ENCODE results near the gene NUSAP1.
A peak's percentile ranks its signal among the peaks of the same experiment; 100 is the strongest.
"Not testable (repeated sequence)": the region's sequence is repeated elsewhere in the genome, so short reads cannot be mapped to it uniquely, and the experiment has no call there.

Gene NUSAP1

DNA sequence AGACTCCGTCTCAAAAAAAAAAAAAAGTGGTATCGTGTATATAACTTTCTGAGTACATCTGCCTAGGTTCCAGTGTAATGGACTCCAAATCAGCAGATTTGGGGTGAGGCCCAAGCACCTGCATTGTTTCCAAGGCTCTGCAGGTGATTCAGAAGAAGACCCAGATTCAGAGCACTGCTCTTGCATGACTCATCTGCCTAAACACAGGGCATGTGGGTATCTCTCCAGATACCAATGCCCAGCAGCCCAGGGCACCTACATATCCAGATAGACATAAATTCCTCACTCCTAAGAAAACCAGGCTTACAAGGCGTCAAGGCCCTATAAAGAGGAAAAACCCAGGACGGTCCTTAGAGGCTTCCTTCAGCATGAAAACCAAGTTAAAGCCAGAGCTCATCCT lies 45.3 kb downstream of the NUSAP1 start:
- Histone ChIP-seq H3K27ac (ENCODE audit: low read depth, low read length, severe bottlenecking) (no peak overlapping the region), H3K9me3 (ENCODE audit: control insufficient read depth, low read length) (no peaks in the 10 kb centered on the region), H3K36me3 (ENCODE audit: control insufficient read depth, insufficient read depth, low read length) (peaks cover 81% of the 10 kb centered on the region), H3K4me1 (ENCODE audit: control insufficient read depth, insufficient read depth, low read length, poor library complexity, severe bottlenecking) (no peaks in the 10 kb centered on the region), H3K4me3 (ENCODE audit: extremely low read depth, insufficient read depth, low read length, poor library complexity, severe bottlenecking) (no peak overlapping the region)
- WGBS, 2 experiments (ENCODE audit: insufficient coverage in 2 of 2) = 91 to 97% methylated on average over 3 to 4 of the region's 4 CpGs

DNA sequence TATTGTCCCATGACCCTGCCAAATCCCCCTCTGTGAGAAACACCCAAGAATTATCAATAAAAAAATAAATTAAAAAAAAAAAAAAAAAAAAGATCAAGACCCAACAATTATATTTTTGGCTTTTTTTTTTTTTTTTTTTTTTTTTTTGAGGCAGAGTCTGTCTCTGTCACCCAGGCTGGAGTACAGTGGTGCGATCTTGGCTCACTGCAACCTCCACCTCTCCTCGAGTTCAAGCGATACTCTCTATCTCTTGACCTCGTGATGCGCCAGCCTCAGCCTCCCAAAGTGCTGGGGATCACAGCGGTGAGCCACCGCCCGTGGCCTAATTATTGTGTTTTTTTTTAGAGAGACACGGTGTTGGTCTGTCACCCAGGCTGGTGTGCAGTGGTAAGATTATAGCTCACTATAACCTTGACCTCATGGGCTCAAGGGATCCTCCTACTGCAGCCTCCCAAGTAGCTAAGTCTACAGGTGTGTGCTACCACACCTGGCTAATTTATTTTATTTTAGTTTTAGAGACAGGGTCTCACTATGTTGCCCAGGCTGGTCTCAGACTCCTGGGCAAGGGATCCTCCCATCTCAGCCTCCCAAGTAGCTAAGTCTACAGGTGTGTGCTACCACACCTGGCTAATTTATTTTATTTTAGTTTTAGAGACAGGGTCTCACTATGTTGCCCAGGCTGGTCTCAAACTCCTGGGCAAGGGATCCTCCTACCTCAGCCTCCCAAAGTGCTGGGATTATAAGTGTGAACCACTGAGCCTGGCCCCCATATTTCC lies 51.5 kb downstream of the NUSAP1 start:
- H3K36me3 ChIP-seq (ENCODE audit: control insufficient read depth, insufficient read depth, low read length) = peaks cover 40% of the 10 kb centered on the region

GRCh38 chr15:41387646-41388045 lies 55.0 kb downstream of the NUSAP1 start:
- 79 to 88% methylated on average over 4 to 6 of the region's 6 CpGs for WGBS, 2 experiments (ENCODE audit: insufficient coverage in 2 of 2)
- Histone ChIP-seq H3K9me3 (ENCODE audit: control insufficient read depth, low read length) (no peaks in the 10 kb centered on the region), H3K4me3 (ENCODE audit: extremely low read depth, insufficient read depth, low read length, poor library complexity, severe bottlenecking) (no peak overlapping the region), H3K4me1 (ENCODE audit: control insufficient read depth, insufficient read depth, low read length, poor library complexity, severe bottlenecking) (no peaks in the 10 kb centered on the region), H3K36me3 (ENCODE audit: control insufficient read depth, insufficient read depth, low read length) (peaks cover 19% of the 10 kb centered on the region), H3K27ac (ENCODE audit: low read depth, low read length, severe bottlenecking) (no peak overlapping the region)

More for the DNA sequence above, 51.5 kb downstream of the NUSAP1 start:
- 94 to 99% methylated on average over 9 of the region's 9 CpGs for WGBS, 2 experiments (ENCODE audit: insufficient coverage in 2 of 2)
- not testable (repeated sequence) for H3K4me3 ChIP-seq (ENCODE audit: extremely low read depth, insufficient read depth, low read length, poor library complexity, severe bottlenecking); H3K9me3 ChIP-seq (ENCODE audit: control insufficient read depth, low read length); H3K4me1 ChIP-seq (ENCODE audit: control insufficient read depth, insufficient read depth, low read length, poor library complexity, severe bottlenecking); H3K27ac ChIP-seq (ENCODE audit: low read depth, low read length, severe bottlenecking)

DNA sequence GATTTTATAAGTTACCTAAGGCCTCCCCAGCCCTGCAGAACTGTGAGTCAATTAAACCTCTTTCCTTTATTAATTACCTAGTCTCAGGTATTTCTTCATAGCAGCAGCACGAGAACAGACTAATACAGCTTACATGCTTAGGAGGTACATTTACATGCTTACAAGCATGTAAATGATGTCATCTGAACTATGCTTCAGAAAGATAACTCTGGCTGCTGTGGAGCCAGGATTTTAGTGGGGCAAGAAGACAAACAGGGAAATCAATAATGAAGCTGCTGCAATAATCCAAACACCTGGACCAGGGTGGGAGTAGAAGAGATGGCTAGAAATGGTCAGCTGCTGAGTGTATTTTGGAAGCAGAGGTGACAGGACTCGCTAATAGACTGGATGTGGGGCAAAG lies 60.0 kb downstream of the NUSAP1 start:
- H3K9me3 ChIP-seq (ENCODE audit: control insufficient read depth, low read length) = no peaks in the 10 kb centered on the region
- H3K4me1 ChIP-seq (ENCODE audit: control insufficient read depth, insufficient read depth, low read length, poor library complexity, severe bottlenecking) = no peaks in the 10 kb centered on the region
- no peak overlapping the region for H3K4me3 ChIP-seq (ENCODE audit: extremely low read depth, insufficient read depth, low read length, poor library complexity, severe bottlenecking)
- WGBS, 2 experiments (ENCODE audit: insufficient coverage in 2 of 2) = 91 to 94% methylated on average over 1 to 2 of the region's 2 CpGs
- peaks cover 41% of the 10 kb centered on the region for H3K36me3 ChIP-seq (ENCODE audit: control insufficient read depth, insufficient read depth, low read length)
- no peak overlapping the region for H3K27ac ChIP-seq (ENCODE audit: low read depth, low read length, severe bottlenecking)

- Histone ChIP-seq H3K4me1 (ENCODE audit: control insufficient read depth, insufficient read depth, low read length, poor library complexity, severe bottlenecking) (no peaks in the 10 kb centered on the region), H3K9me3 (ENCODE audit: control insufficient read depth, low read length) (no peaks in the 10 kb centered on the region), H3K27ac (ENCODE audit: low read depth, low read length, severe bottlenecking) (no peak overlapping the region), H3K36me3 (ENCODE audit: control insufficient read depth, insufficient read depth, low read length) (peaks cover 32% of the 10 kb centered on the region), H3K4me3 (ENCODE audit: extremely low read depth, insufficient read depth, low read length, poor library complexity, severe bottlenecking) (no peak overlapping the region)
- 96% methylated on average over 4 of the region's 4 CpGs; no CpG with 5 or more reads in 1 of the 2 experiments for WGBS, 2 experiments (ENCODE audit: insufficient coverage in 2 of 2)
Measured at GRCh38 chr15:41394924-41395323, 62.2 kb downstream of the NUSAP1 start.

- whole genome bisulfite sequencing, 2 experiments (ENCODE audit: insufficient coverage in 2 of 2) = 95 to 100% methylated on average over 1 to 3 of the region's 3 CpGs
- H3K9me3 ChIP-seq (ENCODE audit: control insufficient read depth, low read length) = no peaks in the 10 kb centered on the region
- H3K36me3 ChIP-seq (ENCODE audit: control insufficient read depth, insufficient read depth, low read length) = peaks cover 32% of the 10 kb centered on the region
Measured at GRCh38 chr15:41396111-41396510, 63.4 kb downstream of the NUSAP1 start.

DNA sequence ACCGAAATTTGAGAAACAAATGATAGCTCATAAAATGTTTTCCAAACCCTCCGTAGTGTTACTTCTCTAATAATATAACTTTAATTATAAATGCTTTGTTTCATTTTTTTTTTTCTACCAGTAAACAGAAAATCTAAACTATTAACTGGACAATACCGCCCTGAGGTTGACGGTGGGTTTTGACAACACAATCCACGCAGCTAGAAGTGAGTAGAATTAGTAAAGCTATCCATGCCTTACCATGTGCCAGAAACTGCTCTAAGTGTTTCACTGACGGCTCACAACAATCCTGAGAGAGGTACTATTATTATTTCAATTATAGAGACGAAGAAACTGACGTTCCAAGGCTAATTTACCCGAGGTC lies 69.2 kb downstream of the NUSAP1 start:
- H3K36me3 ChIP-seq (ENCODE audit: control insufficient read depth, insufficient read depth, low read length) = peaks cover 5% of the 10 kb centered on the region
- WGBS, 2 experiments (ENCODE audit: insufficient coverage in 2 of 2) = 0 to 9% methylated on average over 3 of the region's 9 CpGs
- H3K4me1 ChIP-seq (ENCODE audit: control insufficient read depth, insufficient read depth, low read length, poor library complexity, severe bottlenecking) = no peaks in the 10 kb centered on the region
- H3K27ac ChIP-seq (ENCODE audit: low read depth, low read length, severe bottlenecking) = peak overlapping the region; percentile 39
- H3K9me3 ChIP-seq (ENCODE audit: control insufficient read depth, low read length) = no peaks in the 10 kb centered on the region
- H3K4me3 ChIP-seq (ENCODE audit: extremely low read depth, insufficient read depth, low read length, poor library complexity, severe bottlenecking) = peak overlapping the region; percentile 90

More at GRCh38 chr15:41396111-41396510, 63.4 kb downstream of the NUSAP1 start:
- Histone ChIP-seq H3K4me1 (ENCODE audit: control insufficient read depth, insufficient read depth, low read length, poor library complexity, severe bottlenecking) (no peaks in the 10 kb centered on the region), H3K4me3 (ENCODE audit: extremely low read depth, insufficient read depth, low read length, poor library complexity, severe bottlenecking) (no peak overlapping the region), H3K27ac (ENCODE audit: low read depth, low read length, severe bottlenecking) (no peak overlapping the region)

- no peaks in the 10 kb centered on the region for H3K9me3 ChIP-seq (ENCODE audit: control insufficient read depth, low read length)
- WGBS, 2 experiments (ENCODE audit: insufficient coverage in 2 of 2) = 93 to 96% methylated on average over 3 to 5 of the region's 5 CpGs
- no peak overlapping the region for H3K4me3 ChIP-seq (ENCODE audit: extremely low read depth, insufficient read depth, low read length, poor library complexity, severe bottlenecking)
- no peak overlapping the region for H3K27ac ChIP-seq (ENCODE audit: low read depth, low read length, severe bottlenecking)
- no peaks in the 10 kb centered on the region for H3K4me1 ChIP-seq (ENCODE audit: control insufficient read depth, insufficient read depth, low read length, poor library complexity, severe bottlenecking)
- H3K36me3 ChIP-seq (ENCODE audit: control insufficient read depth, insufficient read depth, low read length) = no peaks in the 10 kb centered on the region
Measured at GRCh38 chr15:41407341-41407740, 74.7 kb downstream of the NUSAP1 start.

DNA sequence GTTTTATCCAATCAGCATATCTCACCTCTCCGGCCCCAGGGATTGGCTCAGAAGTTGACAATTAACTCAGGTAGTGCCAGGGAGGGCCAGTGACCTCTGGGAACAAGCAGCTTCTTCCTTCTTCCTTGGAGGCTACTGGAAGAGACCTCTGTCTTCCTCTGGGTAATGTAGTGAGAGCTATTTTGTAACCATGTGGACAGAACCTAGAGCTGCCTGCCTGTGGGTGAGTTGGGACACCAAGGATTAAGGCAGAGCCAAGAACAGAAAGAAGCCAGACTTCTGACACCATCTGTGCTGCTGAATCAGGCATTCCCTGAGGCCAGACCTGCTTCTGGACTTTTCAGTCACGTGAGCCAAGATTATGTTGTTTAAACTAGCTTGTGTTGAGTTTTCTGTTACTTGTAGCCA lies 75.6 kb downstream of the NUSAP1 start:
- no peak overlapping the region for H3K4me3 ChIP-seq (ENCODE audit: extremely low read depth, insufficient read depth, low read length, poor library complexity, severe bottlenecking)
- no peaks in the 10 kb centered on the region for H3K9me3 ChIP-seq (ENCODE audit: control insufficient read depth, low read length)
- H3K4me1 ChIP-seq (ENCODE audit: control insufficient read depth, insufficient read depth, low read length, poor library complexity, severe bottlenecking) = no peaks in the 10 kb centered on the region
- H3K36me3 ChIP-seq (ENCODE audit: control insufficient read depth, insufficient read depth, low read length) = no peaks in the 10 kb centered on the region
- 88 to 100% methylated on average over 1 of the region's 2 CpGs for WGBS, 2 experiments (ENCODE audit: insufficient coverage in 2 of 2)
- peak overlapping the region; percentile 23 for H3K27ac ChIP-seq (ENCODE audit: low read depth, low read length, severe bottlenecking)

DNA sequence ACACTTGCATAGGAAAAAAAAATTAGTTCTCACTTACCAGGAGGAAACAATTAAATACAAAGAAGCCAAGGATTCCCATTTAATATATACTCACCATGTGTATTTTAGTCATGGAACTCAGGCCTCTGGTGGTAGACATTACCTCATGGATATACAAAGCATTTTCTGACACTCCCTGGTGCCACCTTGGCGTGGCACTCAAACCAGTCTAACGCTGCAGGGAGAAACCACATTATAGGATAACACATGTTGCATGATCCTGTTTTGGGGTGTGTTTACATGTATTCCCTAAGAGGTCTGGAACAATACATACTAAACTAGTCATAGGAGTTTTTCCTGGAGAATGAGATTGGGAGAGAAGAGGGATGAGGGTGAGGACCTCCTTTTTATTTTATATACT lies 78.3 kb downstream of the NUSAP1 start:
- H3K9me3 ChIP-seq (ENCODE audit: control insufficient read depth, low read length) = no peaks in the 10 kb centered on the region
- H3K4me1 ChIP-seq (ENCODE audit: control insufficient read depth, insufficient read depth, low read length, poor library complexity, severe bottlenecking) = no peaks in the 10 kb centered on the region
- H3K27ac ChIP-seq (ENCODE audit: low read depth, low read length, severe bottlenecking) = no peak overlapping the region
- no peak overlapping the region for H3K4me3 ChIP-seq (ENCODE audit: extremely low read depth, insufficient read depth, low read length, poor library complexity, severe bottlenecking)
- no CpG with 5 or more reads among the region's 2 CpGs for WGBS, 2 experiments (ENCODE audit: insufficient coverage in 2 of 2)
- H3K36me3 ChIP-seq (ENCODE audit: control insufficient read depth, insufficient read depth, low read length) = no peaks in the 10 kb centered on the region

- Histone ChIP-seq H3K36me3 (ENCODE audit: control insufficient read depth, insufficient read depth, low read length) (no peaks in the 10 kb centered on the region), H3K27ac (ENCODE audit: low read depth, low read length, severe bottlenecking) (no peak overlapping the region), H3K4me1 (ENCODE audit: control insufficient read depth, insufficient read depth, low read length, poor library complexity, severe bottlenecking) (no peaks in the 10 kb centered on the region), H3K9me3 (ENCODE audit: control insufficient read depth, low read length) (no peaks in the 10 kb centered on the region), H3K4me3 (ENCODE audit: extremely low read depth, insufficient read depth, low read length, poor library complexity, severe bottlenecking) (no peak overlapping the region)
- WGBS, 2 experiments (ENCODE audit: insufficient coverage in 2 of 2) = 88 to 94% methylated on average over 1 to 3 of the region's 3 CpGs
Measured at GRCh38 chr15:41411441-41411840, 78.8 kb downstream of the NUSAP1 start.
